Stimulated activated CD4-positive, alpha-beta T cell treated with anti-CD3 and anti-CD28 coated beads, Interleukin-1b, Interleukin-23, amount 100 ng/mL, for 1 hour (primary cell): ENCODE measurements around the gene SMAD2.
"Not testable (repeated sequence)": the region's sequence is repeated elsewhere in the genome, so short reads cannot be mapped to it uniquely, and the experiment has no call there.

Experiments used
- DNase-seq, 2 donors: peaks; one replicate each; pipeline ENCODE4 v3.0.0-alpha.2; 2020; ENCODE audit warnings: low read depth in 2 of 2

SMAD2 gene

GRCh38 chr18:47844828-47845498 is 85.5 kb downstream of the SMAD2 start:
- DNase-seq: no peak

- no peak for DNase-seq
Measured at GRCh38 chr18:47842836-47843235, 87.6 kb downstream of the SMAD2 start.

- DNase-seq: no peak
Measured at GRCh38 chr18:47838396-47838795, 92.1 kb downstream of the SMAD2 start.

DNA sequence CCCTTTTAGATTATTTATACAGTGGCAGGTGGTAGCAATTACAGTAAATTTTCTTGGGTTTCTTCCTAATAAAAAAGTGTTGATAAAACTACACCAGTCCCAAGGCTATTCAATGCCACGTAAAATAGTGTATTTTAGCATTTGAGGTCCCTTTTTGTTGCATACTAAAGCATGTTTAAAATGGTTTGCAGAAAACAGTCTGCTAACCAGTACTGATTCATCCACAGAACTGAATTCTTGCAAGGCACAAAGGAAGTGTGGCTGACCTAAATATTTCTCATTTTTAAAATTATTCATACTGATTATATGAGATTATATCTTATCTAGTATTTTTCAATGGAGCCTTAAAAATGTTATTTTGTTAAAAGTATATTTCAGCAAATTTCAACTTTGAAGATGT is 98.1 kb downstream of the SMAD2 start:
- no peak for DNase-seq

- DNase-seq: no peak
Measured at GRCh38 chr18:47831351-47831750, 99.1 kb downstream of the SMAD2 start.

- no peak for DNase-seq
Measured at GRCh38 chr18:47830772-47831171, 99.7 kb downstream of the SMAD2 start.

DNA sequence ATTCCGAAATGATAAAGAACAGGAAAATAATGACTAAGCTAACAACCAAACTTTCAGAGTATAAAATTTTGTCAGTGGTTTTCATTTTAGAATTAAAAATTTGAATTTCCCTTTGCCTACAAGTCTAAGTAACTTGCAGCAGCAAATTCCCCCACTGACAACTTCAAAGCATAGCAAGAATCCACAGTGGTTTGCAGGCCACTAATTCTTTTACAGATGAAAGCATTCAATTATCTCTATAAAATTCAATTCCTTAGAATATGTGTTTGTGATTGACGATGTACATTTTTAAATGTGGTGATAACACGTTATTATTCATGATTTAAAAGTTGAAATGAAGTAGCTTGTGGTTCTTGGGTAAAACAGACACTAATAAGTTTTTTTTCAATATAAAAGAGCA is 100.6 kb downstream of the SMAD2 start:
- no peak for DNase-seq

DNA sequence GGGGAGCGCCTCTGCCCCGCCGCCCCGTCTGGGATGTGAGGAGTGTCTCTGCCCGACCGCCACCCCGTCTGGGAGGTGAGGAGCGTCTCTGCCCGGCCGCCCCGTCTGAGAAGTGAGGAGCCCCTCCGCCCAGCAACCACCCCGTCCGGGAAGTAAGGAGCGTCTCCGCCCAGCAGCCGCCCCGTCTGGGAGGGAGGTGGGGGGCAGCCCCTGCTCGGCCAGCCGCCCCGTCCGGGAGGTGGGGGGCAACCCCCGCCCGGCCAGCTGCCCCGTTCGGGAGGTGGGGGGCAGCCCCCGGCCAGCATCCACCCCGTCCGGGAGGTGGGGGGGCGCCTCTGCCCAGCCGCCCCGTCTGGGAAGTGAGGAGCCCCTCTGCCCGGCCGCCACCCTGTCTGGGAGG is 102.4 kb downstream of the SMAD2 start:
- not testable (repeated sequence) for DNase-seq

DNA sequence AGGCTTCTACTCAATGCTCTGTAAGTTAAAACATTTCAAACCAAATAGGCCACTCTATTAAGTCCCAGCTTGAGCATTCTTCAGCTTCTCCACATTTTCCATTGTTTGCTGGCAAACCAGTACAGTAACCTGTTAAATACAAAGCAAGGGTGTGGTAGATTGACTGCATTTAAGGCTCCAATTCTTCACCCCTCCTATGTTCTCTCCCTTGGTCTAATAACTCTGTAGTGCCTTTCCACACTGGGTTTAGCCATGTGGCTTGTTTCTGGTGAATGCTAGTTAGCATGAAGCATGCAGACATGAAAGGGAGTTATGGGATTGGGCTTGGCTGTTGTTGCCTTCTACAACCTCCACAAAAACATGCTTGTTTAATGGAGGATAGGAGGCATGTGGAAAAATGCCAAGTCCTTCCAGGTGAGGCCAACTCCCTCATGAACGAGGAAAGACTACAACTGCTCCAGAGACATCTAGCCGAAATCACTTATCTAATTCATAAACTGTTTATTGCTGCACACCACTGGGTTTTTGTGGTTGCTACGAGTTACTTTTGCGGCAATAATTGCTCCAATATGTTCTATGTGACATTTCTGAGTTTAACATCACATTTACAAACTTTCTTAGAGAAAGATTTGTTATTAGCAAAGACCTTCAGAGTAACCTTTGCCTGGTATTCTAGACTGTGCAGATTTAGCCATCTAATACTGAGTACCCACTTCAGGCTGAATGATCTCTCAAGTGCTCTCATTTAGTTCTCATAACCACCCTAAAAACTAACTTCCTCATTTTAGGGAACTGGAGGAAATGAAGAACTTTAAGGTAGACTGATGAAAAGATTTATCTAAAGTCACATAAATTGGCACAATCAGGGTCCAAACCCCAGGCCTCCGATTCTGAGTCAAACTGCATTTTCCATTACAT is 104.0 kb downstream of the SMAD2 start:
- no peak for DNase-seq

DNA sequence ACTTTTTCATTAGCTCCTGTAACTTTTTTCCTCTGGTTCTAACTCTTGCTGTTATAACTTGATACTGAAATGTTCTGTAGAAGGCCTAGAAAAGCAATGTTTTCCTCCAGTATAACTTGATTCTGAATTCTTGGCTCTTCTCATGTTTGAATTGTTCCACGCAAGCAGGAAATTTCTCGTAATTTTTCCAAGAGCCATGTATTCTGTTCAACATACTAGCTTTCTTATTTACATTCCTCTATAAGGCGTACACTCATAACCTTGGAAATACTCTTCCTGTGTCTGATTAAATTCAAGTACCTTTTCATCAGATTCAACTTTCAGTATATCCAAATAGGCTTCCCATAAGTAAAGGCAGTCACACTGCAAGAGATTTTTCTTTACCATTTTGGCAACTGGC is 109.1 kb downstream of the SMAD2 start:
- DNase-seq: no peak

GRCh38 chr18:47817795-47818077 is 112.7 kb downstream of the SMAD2 start:
- no peak for DNase-seq

GRCh38 chr18:47817017-47817794 is 113.3 kb downstream of the SMAD2 start:
- DNase-seq: no peak

DNA sequence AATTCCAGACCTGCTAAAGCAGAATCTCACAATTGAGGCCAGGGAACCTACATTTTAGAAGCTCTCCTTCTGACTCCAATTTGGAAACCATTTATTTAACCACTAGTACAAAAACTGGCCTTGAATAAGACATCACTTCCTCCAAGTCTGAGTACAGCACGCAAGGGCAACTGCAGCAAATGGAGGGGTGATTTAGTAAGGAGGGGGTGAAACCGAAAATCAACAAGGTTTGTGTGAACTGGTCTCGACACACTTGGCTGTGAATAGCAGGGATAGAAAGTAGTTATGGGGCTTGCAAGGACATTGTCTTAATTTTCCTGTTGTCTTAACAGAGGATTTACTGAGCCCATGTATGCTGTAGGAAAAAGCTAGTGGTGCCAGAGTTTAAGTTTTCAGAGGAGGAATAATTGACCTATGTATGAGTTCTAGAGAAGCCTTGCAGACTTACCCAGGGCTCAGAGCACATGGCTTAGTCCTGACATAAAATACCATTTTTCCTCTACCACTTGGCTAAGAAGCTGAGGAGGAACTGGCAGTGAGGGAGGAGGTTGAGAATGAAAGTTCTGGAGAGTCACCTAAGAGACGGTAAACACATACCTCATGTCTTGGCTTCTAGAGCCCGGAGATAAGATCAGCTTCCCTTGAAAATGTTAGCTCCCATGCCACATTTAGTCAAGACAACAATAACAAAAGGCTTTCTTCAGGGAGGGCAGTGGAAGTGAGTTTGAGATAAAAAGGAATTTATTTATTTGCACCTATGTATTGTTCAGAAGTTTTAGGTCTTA is 114.8 kb downstream of the SMAD2 start:
- no peak for DNase-seq

DNA sequence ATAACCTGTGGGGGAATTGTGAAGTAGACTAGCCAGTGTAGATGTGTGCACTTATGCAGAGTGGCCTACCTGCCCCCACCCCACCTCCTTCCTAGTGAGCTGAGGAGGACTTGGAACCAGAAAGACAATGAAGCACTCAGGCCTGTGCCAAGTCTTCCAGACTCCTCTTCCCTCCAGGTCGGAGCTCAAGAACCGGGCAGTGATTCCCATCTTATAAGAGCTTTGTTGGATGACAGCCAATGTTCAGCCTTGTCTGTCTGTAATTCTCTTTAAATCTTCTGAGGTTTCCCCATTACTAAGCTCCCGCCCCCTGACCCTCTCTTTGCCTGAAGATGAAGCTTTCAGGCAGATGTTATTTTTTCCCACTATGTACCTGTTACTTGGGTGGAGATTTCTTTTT is 121.0 kb downstream of the SMAD2 start:
- DNase-seq: no peak

GRCh38 chr18:47802802-47803201 is 127.7 kb downstream of the SMAD2 start:
- no peak for DNase-seq

GRCh38 chr18:47801817-47802216 is 128.6 kb downstream of the SMAD2 start:
- no peak for DNase-seq

GRCh38 chr18:47800756-47801155 is 129.7 kb downstream of the SMAD2 start:
- no peak for DNase-seq

DNA sequence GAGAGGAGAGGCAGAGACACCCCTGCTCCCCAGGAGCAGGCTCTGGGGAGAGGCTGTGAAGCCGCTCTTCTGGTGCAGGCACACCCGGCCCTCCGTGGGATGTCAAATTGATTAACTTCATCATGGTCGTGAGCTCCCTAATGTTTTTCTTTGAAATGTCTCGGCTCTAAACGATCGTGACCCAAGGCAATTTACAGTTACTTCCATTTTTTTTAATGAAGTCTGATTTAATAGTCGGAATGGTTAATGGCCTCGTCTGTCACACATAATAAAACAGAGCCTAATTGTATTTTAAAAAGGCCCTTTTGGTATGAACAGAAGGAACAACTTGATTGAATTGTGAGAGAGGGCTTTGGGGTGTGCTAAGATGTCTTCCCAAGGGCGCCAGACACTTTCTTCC is 130.2 kb downstream of the SMAD2 start:
- DNase-seq: no peak

GRCh38 chr18:47799376-47799775 is 131.1 kb downstream of the SMAD2 start:
- DNase-seq: no peak

- no peak for DNase-seq
Measured at GRCh38 chr18:47798366-47798765, 132.1 kb downstream of the SMAD2 start.

- no peak for DNase-seq
Measured at GRCh38 chr18:47797126-47797525, 133.3 kb downstream of the SMAD2 start.

DNA sequence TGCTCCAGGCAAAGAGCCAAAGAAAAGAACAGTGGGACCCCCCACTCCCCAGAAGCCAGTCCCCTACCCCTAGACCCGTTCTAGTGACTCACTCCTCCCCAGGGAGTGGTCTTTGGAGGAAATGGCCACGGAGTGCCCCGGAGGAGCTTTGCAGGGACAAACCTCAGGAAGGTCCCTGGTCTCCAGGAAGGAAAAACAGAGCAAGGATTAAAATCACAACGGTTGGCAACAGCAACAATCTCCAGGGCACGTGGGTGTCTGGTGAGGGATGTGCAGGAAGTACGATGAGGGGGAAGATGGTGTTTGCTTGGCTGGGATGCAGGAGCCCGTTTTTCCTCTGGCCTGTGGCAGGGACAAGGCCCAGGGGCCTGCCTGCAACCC is 135.0 kb downstream of the SMAD2 start:
- no peak for DNase-seq
